GM18498 (cell line): ENCODE measurements around the gene ZNF664.
A peak's percentile ranks its signal among the peaks of the same experiment; 100 is the strongest.

Source experiments
- ATAC-seq: cut with Tn5 transposase; IDR thresholded peaks from one replicate; pipeline ENCODE4 v1.9.1; 2021; ENCODE audit warnings: mild to moderate bottlenecking, moderate library complexity; ENCODE audit not compliant: unreplicated experiment

ZNF664 gene

DNA sequence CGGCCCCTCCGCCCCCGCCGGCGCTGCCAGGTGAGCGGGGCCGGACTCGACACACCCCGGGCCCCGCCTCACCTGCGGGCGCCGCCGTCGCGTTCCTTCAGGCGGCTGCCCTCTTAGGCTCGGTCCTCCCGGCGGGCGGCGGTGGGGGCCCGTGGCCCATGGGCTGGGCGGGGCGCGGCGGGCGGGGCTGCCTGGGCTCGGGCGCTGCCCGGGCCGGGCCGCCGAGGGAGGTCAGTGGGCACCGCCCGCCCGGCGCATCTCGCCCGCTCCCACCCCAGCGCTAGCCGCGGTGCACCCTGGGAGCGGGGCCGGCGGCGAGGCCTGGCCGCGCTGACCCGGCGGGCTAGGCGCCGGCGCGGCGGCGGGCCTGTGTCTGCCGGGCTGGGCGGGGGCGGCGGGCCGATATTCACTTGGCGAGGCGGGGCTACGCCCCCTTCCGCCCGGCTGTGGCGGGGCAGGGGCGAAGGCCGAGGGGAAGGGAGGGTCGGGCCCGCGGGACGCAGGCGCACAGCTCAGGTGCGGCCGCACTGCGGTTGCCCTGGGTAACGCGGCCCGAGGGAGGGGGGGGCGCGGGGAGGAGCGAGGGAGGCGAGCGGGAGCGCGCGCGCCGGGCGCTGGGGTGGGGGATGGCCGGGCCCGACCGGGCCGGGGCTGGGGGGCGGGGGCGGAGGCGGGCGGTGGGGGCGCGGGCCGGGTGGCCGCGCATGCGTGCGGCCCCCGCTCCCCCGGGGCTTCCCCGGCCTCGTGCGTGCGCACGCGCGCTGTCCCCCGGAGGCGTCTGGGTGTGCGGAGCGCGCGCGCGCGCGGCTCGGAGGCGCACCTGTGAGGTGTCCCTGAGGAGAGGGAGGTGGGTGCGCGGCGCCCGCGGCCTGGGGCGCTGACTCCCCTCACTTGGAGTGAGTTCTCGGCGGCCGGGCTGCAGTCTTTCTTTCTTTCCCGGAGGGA, at the start of gene ZNF664, which contains the start of gene CCDC92:
TSS of gene ZNF664 (plus strand) at position 759 of the 945 bp plus-strand sequence. CDS start 38,930 bp downstream, outside the sequence.
TSS of gene CCDC92 (minus strand) at position 375 of the 945 bp plus-strand sequence. CDS start 28,526 bp downstream, outside the sequence.
- peak; percentile 86 for ATAC-seq

DNA sequence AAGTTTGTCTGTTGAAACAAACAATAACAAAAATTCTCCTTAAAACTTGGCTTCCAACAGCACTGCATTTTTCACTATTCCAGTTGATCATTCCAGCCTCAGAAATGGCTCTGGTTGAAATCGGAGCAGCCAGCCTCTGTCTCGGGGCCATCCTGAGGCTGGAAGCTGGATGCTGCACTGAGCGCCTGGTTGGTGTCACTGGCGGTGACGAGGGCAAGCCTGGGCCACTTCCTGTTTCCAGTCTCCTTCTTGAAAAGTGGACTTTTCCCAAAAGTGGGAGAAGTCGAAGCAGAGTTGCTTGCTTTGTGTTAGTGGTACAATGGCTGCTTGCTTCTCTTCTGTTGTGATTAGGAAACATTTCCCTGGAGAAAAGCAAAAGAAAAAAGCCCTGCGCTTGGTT, 49.1 kb upstream of the ZNF664 start:
- ATAC-seq, result no peak

DNA sequence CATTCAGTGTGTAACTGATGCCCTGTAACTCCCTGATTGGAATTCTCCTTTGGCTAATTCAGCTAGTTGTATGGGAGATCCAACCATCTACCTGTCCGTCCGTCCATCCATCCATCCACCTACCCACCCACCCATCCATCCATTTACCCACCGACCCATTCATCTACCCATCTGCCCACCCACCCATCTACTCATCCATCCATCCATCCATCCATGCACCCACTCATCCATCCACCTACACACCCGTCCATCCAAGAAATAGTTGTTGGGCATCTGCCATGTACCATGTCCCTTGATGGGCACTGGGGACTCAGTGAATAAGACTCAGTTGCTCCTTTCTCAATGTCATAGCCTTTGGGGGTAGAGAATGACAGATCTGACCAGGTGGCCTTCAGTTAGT, 48.5 kb upstream of the ZNF664 start:
- no peak for ATAC-seq

DNA sequence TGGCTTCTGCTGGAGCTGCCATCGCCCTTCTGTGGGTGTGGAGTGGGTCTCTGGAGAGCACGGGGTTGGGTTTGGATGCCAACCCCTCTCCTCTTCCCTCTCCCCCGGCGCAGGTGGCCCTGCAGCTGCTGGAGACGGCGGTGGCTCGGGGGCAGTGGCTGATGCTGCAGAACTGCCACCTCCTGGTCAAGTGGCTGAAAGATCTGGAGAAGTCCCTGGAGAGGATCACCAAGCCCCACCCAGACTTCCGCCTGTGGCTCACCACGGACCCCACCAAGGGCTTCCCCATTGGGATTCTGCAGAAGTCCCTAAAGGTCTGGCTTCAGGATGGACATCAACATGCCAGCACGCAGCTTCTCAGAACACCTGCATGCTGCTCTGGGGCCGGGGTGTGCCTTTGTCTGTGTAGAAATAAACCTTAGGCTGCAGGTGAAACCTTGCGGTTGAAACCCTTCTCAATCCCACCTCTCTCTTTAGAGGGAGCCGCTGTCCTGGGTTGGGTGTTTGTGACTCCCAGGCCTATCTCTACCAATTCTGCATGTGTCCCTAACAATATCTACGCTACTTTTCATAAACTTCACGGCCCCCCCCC, 44.6 kb upstream of the ZNF664 start:
- ATAC-seq, result no peak

DNA sequence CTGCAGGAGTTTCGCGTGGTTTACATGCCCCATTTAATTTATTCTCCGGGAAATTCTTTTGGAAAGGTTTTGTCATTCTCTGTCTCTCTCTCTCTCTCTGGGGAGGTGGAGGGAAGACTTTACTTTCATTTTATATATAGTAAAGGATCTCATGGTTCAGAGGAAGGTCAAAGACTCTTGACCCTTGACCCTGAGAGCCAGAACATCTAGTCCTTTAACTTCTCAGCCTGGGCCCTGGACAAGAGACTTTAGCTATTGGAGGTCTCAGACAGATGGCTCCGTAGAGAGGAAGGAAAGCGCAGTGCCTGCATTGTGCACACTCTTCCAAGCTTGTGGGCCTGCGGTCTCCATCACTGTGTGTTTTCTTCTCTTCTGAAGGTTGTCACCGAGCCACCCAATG, 44.1 kb upstream of the ZNF664 start:
- no peak for ATAC-seq

DNA sequence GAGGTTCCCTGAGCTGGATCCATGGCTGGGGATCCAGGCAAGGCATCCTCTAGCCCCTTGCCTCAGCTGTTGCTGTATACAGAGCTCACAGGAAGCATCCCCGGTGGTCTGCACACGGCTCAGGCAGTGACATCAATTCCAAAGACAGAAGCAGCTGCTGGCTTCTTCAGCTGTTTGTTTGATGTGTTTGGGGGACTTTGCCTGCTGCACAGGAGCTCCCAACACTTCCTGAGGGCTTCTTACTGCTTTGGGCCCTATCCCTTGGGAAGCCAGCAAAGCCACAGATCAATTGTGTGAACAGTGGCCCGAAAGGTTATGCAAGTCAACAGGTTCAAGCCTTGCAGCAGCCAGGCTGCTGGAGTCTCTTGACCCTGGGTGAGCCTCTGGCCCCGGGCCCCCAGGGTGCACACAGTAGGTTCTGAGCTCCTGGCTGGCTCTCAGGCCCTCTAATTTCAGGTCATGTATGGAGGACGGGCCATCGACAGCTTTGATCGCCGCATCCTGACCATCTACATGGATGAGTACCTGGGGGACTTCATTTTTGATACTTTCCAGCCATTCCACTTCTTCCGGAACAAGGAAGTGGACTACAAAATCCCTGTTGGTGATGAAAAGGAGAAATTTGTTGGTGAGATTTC, 43.0 kb upstream of the ZNF664 start:
- ATAC-seq, result no peak

DNA sequence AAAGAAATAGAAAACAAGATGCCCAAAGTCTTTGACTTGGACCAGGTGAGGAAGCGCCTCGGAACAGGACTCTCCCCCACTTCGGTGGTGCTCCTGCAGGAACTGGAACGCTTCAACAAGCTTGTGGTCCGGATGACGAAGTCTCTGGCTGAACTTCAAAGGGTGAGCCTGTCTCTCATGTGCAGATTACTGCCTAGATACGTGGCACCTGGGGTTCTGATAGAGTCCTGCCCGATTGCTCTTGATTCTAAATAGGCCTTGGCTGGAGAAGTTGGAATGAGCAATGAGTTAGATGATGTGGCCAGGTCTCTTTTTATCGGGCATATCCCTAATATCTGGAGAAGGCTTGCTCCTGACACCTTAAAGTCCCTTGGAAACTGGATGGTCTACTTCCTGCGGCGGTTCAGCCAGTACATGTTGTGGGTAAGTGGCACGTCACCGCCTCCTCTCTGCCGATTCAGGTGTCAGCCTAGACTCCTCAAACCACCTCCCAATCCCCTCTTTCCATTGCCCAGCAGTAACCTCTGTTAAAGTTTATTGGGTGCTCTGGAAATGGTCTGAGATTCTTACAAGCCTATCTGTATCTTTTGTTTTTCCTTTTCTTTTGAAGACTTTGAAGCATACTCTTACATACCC, 41.2 kb upstream of the ZNF664 start:
- ATAC-seq, result no peak

DNA sequence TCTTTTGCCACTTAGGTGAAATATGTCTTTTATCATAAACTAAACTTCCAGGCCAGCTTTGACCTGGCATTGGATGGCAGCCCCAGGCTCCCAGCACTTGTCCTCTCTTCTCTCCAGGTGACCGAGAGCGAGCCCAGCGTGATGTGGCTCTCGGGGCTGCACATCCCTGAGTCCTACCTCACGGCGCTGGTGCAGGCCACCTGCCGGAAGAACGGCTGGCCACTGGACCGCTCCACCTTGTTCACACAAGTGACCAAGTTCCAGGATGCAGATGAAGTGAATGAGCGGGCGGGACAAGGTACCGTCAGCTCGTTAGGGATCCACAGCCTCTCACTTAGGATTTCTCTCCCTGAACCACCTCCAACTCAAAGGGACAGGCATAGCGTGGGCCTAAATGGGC, 39.8 kb upstream of the ZNF664 start:
- no peak for ATAC-seq

DNA sequence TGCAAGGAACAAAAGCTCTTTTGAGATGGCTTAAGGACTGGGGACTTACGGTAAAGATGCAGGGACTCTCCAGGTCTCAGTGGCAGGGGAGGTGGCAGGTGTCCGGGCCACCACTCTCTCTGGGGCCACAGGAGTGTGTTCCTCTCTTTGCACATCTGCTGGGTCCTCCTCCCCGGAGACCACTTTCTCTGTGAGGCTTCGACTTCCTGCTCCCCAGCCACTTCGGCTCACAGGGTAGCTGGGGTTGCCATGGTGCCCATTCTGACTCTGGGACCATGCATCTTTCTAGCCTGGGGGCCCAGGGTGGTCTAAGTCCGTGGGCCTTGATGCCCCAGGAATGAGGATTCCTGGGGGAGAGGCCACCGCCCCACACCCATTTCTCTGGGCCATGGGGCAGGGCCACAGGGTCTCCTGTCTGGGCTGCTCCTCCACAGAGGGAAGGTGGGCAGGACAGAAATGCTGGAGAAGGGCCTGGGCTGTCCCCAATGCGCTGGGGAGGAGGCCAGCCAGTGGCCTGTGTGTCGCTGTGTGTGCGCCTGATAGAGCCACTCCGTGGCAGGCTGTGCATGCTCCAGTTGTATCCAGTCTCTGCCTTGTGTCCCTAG, 38.9 kb upstream of the ZNF664 start:
- ATAC-seq, result no peak

DNA sequence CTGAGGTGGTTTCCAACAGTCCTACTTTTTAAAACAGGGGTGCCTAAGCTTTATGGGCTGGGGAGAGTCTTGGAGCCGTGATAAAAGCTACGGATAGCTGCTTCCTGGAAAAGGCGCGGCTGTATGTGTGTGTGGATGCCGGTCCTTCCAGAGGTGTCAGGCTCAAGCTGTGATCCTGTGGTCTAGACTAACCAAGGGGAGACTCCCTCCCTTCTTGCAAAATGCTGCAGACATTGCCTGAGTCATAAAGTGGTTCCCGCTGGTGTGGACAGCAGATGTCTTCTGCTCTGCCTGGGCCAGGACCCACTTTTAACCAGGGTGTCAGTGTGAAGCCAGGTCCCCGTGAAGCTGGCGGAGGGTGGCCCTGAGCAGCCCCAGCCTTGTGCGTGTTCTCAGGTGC, 38.2 kb upstream of the ZNF664 start:
- ATAC-seq, result no peak

DNA sequence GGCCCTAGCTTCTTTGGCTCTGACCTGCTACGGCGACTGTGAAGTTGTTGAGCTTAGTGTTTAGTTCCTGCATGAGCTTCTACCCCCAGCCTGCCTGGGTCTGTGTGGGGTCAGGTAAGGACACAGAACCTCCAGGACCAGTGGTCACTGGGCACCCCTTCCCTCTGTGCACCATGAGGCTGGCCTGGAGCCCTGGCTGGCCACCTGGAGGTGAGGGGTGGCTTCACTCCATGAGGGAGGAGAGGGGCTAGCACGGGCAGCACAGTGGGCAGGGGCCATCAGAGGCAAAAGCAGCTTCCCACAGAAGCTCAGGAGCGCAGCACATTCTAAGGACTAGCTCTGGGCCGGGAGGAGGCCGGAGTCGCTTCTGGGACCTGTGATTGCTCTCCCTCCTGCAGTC, 37.1 kb upstream of the ZNF664 start:
- ATAC-seq, result no peak

DNA sequence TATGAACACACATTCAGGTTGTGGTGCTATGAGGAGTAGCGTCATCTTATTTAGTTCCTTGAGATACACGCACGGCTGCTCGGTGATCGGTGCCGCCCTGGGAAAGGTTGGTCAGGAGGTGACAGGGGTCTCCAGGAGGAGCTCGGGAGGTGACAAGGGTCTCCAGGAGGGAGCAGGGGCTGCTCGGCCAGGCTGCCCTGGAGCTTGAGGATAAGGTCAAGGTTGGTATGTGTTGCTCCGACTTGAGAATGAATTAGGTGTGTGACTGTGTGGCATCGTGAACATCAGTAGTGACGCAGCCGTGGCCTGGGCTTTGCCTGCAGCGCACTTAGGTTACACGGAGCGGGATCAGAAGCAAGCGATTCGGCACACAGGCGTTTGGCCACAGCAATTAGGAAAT, 36.5 kb upstream of the ZNF664 start:
- no peak for ATAC-seq

DNA sequence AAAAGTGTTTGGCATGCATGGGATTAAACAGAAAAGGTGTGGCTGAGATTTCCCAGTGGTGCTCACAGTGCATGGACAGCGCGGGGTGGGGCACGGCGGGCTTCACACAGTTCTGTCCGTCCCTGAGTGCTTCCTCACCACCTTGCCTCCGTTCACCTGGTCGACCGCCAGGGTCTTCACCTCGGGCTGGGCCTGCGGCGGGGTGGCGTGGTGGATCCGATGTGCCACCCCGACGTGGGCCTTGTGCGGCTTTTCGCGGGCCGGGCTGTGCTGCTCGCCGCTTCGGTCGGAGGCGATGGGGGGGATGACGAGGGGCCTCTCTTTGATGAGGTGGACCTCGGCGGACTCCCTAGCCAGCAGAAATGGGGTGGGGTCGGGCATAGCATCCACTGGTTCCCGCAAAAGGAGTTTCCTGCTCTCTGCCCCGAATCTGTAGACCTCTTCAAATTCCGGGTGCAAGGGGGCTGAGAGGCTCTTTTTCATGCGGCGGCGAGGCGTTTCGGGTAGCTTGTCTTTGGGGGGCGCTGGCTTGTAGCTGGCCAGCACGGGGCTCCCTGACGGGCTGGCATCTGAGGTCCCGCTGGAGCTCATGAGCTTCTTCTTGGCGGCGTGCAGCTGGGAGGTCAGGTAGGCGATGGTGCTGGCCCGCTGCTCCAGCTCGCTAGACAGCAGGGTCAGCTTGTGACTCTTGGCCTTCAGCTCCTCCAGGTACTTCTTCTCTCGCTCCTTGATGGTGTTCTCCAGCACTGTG, 35.9 kb upstream of the ZNF664 start:
- no peak for ATAC-seq

DNA sequence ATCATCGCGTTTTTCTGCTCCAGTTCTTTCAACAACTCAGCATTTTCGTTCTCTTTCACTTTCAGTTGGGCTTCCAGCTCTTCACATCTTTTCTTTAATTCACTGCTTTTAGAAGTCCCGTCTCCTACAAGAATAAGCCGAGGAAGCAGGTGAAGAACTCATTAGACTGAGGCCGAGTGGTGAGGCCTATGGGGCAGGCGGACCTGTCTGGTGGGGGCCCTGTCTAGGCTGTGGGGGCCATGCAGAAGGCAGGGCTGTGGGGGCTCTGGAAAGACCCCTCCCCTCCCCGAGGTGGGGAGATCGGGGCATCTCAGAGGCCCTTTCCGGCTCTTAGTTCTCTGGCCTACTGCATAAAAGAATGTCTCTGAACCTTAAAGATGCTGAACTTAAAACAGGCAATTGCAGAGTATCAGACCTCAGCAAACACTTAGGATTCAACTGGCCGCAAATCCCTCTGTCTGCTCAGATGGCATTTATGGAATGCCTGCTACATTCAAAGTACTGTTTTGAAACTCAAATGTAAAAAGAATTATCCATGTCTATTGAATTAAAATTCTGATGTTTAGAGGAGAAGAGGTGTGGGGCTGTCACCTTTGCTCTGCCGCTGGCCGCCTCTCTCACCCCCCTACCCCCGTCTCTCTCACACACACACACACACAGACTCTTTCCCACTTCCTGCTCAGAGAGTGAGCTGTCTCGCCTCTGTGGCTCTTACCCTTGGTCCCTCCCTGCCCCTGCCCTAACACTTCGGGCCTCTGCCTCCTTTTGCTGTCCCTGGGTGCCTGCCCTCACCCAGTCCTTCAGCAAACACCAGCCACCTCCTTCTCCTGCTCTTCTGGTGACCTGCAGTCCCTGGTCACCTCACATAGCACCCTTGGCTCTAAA, 35.1 kb upstream of the ZNF664 start:
- ATAC-seq, result peak; percentile 56

DNA sequence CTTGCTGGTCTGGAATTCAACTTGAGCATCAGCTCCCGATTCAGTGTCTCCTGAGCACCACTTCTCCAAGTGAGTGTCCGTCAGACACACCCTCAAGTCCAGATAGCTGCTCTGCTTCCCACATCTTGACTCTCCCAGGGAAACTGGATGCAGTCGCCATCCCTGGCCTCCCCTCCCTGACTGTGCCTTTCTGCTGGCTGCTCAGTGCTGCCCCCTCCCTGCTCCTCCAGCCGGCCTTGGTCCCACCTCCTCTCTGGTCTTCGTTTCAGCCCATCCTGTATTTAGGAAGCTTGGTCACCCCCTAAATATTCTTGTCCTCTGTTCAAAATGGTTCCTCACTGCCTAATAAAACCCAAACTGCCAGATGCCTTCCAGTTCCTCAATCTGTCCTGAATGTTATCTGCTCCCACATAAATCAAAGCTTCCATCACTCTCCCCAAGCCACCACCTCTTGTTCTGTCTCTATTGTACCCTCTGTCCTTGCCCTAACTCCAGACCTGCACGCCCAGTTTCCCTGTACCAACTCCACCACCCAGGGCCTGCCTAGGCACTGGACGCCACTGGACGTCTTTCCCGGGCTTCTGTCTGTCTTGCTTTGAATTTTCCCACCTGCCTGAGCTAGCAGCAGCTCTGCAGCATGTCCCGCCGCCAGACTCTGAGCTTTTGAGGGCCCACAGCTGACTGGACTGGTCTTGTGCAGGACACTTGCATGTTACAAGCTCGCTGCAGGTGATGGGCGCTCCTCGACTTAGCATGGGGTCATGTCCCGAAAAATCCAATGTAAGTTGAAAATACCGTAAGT, 34.1 kb upstream of the ZNF664 start:
- no peak for ATAC-seq

DNA sequence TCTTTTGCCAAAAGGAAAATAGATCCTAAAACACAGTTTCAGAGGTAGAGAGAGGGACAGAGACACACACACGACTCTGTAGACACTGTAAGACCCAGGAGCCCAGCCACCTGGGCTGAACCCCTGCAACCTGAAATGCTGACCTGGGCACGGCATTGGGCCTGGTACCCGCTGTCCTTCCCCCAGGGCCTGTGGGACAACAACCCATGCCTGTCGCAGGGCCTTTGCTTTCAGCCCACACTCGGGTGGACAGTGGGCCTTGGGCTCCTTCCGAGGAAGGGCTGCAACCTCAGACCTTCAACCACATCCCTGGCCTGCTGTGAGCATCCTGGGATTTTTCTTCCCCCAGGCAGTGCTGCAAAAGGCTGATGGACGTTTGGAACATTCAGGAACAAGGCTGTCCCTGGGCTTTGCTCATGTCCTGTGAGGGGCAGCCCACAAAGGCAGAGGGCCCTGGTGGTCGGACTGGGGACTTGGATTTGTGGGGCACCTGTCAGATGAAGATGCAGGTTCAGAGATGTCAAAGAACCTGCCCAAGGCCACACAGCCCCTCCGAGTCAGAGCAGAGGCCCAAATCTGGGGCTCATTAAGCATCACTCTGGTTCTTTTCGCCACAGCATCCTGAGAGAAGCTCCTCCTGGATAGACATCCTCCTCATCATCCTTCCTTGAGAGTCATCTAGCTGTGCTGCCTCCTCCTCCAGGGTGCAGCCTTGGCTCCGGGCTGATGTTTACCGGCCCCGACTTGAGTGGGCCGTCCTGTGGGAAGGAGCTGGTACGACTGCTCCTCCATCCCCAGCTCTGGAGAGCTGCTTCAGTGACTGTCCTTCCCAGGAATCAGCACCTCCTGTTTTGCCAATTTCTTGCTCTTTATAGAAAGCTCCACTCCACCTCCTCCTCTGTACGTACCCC, 33.0 kb upstream of the ZNF664 start:
- ATAC-seq, result no peak

DNA sequence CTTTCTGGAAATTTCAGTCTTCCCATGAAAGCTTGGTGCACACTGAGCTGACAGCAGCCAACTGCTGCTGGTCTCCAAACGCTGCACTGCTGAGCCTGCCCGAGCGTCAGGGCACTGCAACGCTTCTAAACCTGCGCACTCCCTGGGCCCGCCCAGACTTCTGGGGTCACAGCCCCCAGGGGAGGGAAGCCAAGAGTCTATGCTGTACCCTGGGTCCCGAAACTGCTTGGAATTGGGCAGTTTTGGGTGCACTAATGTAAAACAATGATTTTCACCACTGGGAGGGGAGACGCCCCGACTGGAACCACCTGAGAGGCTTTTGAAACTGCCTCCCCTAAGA, 32.4 kb upstream of the ZNF664 start:
- no peak for ATAC-seq
